Testis (tissue), 5 donors: ENCODE results near the gene MRPS26. TPM values are rescaled to one million over a fixed set of nuclear protein-coding genes. Genes with fewer than 3 reads are reported as not detected.

Experiments used
- DNase-seq: peaks from one replicate; pipeline ENCODE4 v3.0.0-alpha.2; 2019
- H3K27ac ChIP-seq, 2 donors: fragments of 200-600 bp; sonication (generic); one replicate each; pipeline ENCODE4 v1.5.1; 2019
- H3K27me3 ChIP-seq: fragments of 200-600 bp; sonication (generic); one replicate; pipeline ENCODE4 v1.5.1; 2019
- H3K36me3 ChIP-seq: fragments of 200-600 bp; sonication (generic); one replicate; pipeline ENCODE4 v1.5.1; 2017; ENCODE audit warnings: low read depth; ENCODE audit errors: missing control alignments
- H3K4me1 ChIP-seq: fragments of 200-600 bp; sonication (generic); one replicate; pipeline ENCODE4 v1.5.1; 2019
- H3K4me3 ChIP-seq, 2 donors: fragments of 200-600 bp; sonication (generic); one replicate each; pipeline ENCODE4 v1.5.1; 2017 to 2019
- H3K9me3 ChIP-seq: fragments of 200-600 bp; sonication (generic); one replicate; pipeline ENCODE4 v1.5.1; 2017
- CTCF ChIP-seq, 3 experiments: fragments of 450-650 bp in 2 of 3; fragments of 200-600 bp in 1 of 3; sonication (generic) in 1 of 3; IDR thresholded peaks; one replicate each; pipeline ENCODE4 v1.5.1; 2016 to 2019; ENCODE audit warnings: antibody characterized with exemption in 3 of 3, mild to moderate bottlenecking in 2 of 3, moderate library complexity in 1 of 3
- POLR2A ChIP-seq: fragments of 450-650 bp; IDR thresholded peaks from one replicate; pipeline ENCODE4 v1.6.1; 2017; ENCODE audit warnings: antibody characterized with exemption, mild to moderate bottlenecking, moderate library complexity
- WGBS, 2 donors: methylation state at CpG; one replicate each; pipeline ENCODE4 v1.1.5; 2018; 5-methylcytosine and 5-hydroxymethylcytosine counted together
- intact Hi-C: fragments of 100-400 bp; cut with DNase I; formaldehyde crosslinking; loops from one replicate; pipeline ENCODE4 v1.15.1; 2023; ENCODE audit warnings: low total_unique reads
- long read RNA-seq, 2 donors: transcript quantifications; one replicate each; lab custom pipeline, GENCODE V29; 2026
- polyA plus RNA-seq: library from polyadenylated mRNA; stranded (reverse); fragments of 350-450 nt; fragmentation: Illumina TruSeq; extraction: RNeasy Lipid Tissue Mini Kit (QIAGEN cat#74804); gene quantifications from one replicate; pipeline ENCODE4 v1.2.3, GENCODE V29; 2014; ENCODE audit warnings: low read depth, low replicate concordance; ENCODE audit not compliant: insufficient read depth
- total RNA-seq, 2 donors: library from RNA; depleted of rRNA; stranded (reverse); fragments of >200 nt; gene quantifications; one replicate each; pipeline ENCODE4 v1.2.3, GENCODE V29; 2016

The MRPS26 gene
- total RNA-seq (10 to 100 TPM; 37.4 to 55.9 TPM), polyA plus RNA-seq (28.3 TPM)
- long read RNA-seq, donor 1, transcript MRPS26-201 (4 exons, 1,127 nt) = major isoform, 52 of 62 reads
- long read RNA-seq, donor 1, partial matches to known transcripts = 10 of 62 reads
- long read RNA-seq, donor 1, other reads (novel, unspliced or antisense) = 0 of 62 reads
- long read RNA-seq, donor 2, transcript MRPS26-201 (4 exons, 1,127 nt) = major isoform, 37 of 37 reads
- long read RNA-seq, donor 2, partial matches to known transcripts = 0 of 37 reads
- long read RNA-seq, donor 2, other reads (novel, unspliced or antisense) = 0 of 37 reads

- Histone ChIP-seq H3K9me3 (no peaks in the 10 kb centered on the region), H3K27me3 (no peaks in the 10 kb centered on the region), H3K4me3 (peak within 1 kb of the TSS; percentile 72 to 88), H3K36me3 (no peaks in the 10 kb centered on the region), H3K4me1 (peaks cover 12% of the 10 kb centered on the region), H3K27ac (peak within 1 kb of the TSS; percentile 81 to 85)
- DNase-seq = peak; percentile 94
- intact Hi-C loops = no loop called here
- 0 to 1% methylated on average over 19 to 60 of the region's 104 CpGs for WGBS, 2 donors
- TF ChIP-seq CTCF (IDR thresholded peaks at IDR 0.05) (no peak), POLR2A (peak; percentile 5)
Observed at GRCh38 chr20:3045816-3046676, at the start of gene MRPS26. Gene MRPS26 (plus strand): TSS chr20:3046052. CDS start chr20:3046069, 17 bp downstream.

GRCh38 chr20:2998728-2999127 is 47.1 kb upstream of the MRPS26 start:
- H3K4me3 ChIP-seq = no peak overlapping the region
- DNase-seq = no peak
- no peak for TF ChIP-seq CTCF (IDR thresholded peaks at IDR 0.05)
- no peak for TF ChIP-seq POLR2A
- no peak overlapping the region for H3K27ac ChIP-seq
- intact Hi-C loops = no loop called here
- no peaks in the 10 kb centered on the region for H3K27me3 ChIP-seq
- H3K4me1 ChIP-seq = no peaks in the 10 kb centered on the region
- no peaks in the 10 kb centered on the region for H3K36me3 ChIP-seq
- H3K9me3 ChIP-seq = no peaks in the 10 kb centered on the region

GRCh38 chr20:3000852-3001523 is 44.9 kb upstream of the MRPS26 start:
- TF ChIP-seq POLR2A (no peak), CTCF (IDR thresholded peaks at IDR 0.05) (peak in 1 of 3 experiments; percentile 17)
- no peak for DNase-seq
- no peaks in the 10 kb centered on the region for H3K36me3 ChIP-seq
- H3K4me3 ChIP-seq = no peak overlapping the region
- WGBS, 2 donors = 64 to 72% methylated on average over 7 of the region's 7 CpGs
- no peaks in the 10 kb centered on the region for H3K27me3 ChIP-seq
- H3K9me3 ChIP-seq = no peaks in the 10 kb centered on the region
- no peak overlapping the region for H3K27ac ChIP-seq
- no peaks in the 10 kb centered on the region for H3K4me1 ChIP-seq
- intact Hi-C loops = no loop called here

- no peak for DNase-seq
- Histone ChIP-seq H3K27me3 (no peaks in the 10 kb centered on the region), H3K4me3 (no peak overlapping the region), H3K9me3 (no peaks in the 10 kb centered on the region), H3K36me3 (no peaks in the 10 kb centered on the region), H3K4me1 (no peaks in the 10 kb centered on the region), H3K27ac (no peak overlapping the region)
- TF ChIP-seq POLR2A = no peak
- no peak for TF ChIP-seq CTCF (IDR thresholded peaks at IDR 0.05)
- 74 to 83% methylated on average over 2 of the region's 2 CpGs for WGBS, 2 donors
- intact Hi-C loops = no loop called here
Observed at GRCh38 chr20:3003416-3003815, 42.4 kb upstream of the MRPS26 start.
